K562 (cell line): ENCODE measurements around the gene RBBP4. TPM values are rescaled to one million over a fixed set of nuclear protein-coding genes. Genes with fewer than 3 reads are reported as not detected.

ENCODE experiments used
- ATAC-seq: fragments of 200-7000 bp; cut with Tn5 transposase; 3 replicates; pipeline ENCODE4 v1.9.1; 2020; ENCODE audit warnings: moderate library complexity
- BruUV-seq: library from RNA; stranded (reverse); fragments of 400-500 nt; replicated peaks from 2 replicates; lab custom pipeline; 2021; lab: Mats Ljungman, UMichigan
- CTCF ChIA-PET: fragments of 300-600 bp; formaldehyde crosslinking; extraction: SDS; loops from one replicate; lab custom pipeline; 2021; ENCODE audit warnings: low intra/inter-chr PET ratio; lab: Yijun Ruan, JAX
- POLR2A ChIA-PET: fragments of 300-600, 350-650 bp; sonication (Branson Sonifier 250); formaldehyde crosslinking; extraction: SDS; loops from one replicate; lab custom pipeline; 2021; ENCODE audit warnings: antibody characterized with exemption, inconsistent platforms; lab: Yijun Ruan, JAX
- DNase-seq, 4 experiments: peaks; one replicate each; pipeline versions ENCODE4 v3.0.0 to v3.0.0-alpha.2; 2011 to 2018; ENCODE audit warnings: low spot score in 3 of 4, mixed read lengths in 3 of 4; ENCODE audit errors: extremely low read depth in 1 of 4
- FAIRE-seq: peaks from 2 replicates; lab custom pipeline; 2011; peaks lifted over from hg19 to GRCh38; lab: Jason Lieb, UNC
- H2AFZ ChIP-seq: 2 replicates; pipeline ENCODE4 v1.6.0; 2011; ENCODE audit warnings: low read depth, low read length, control low read depth, inconsistent platforms
- H3K27ac ChIP-seq: fragments of 200-600 bp; 3 replicates; pipeline ENCODE4 v1.8.0; 2011; ENCODE audit warnings: low read depth, mild to moderate bottlenecking, control low read depth, inconsistent platforms, low read length, moderate library complexity, mixed read lengths; ENCODE audit errors: extremely low read depth
- H3K27me3 ChIP-seq, 2 experiments: fragments of 300-600 bp in 1 of 2; 2 replicates in 1 of 2; 3 replicates in 1 of 2; pipeline versions ENCODE4 v1.6.0 to v1.8.0; 2011; ENCODE audit warnings: inconsistent platforms in 2 of 2, low read length in 2 of 2, mild to moderate bottlenecking in 1 of 2, mixed read lengths in 1 of 2, moderate library complexity in 1 of 2; ENCODE audit not compliant: control insufficient read depth in 2 of 2, insufficient read depth in 2 of 2
- H3K36me3 ChIP-seq: fragments of 300-600 bp; 3 replicates; pipeline ENCODE4 v1.8.0; 2011; ENCODE audit warnings: mild to moderate bottlenecking, low read length, inconsistent platforms; ENCODE audit not compliant: control insufficient read depth, insufficient read depth
- H3K4me1 ChIP-seq, 2 experiments: fragments of 200-600 bp in 1 of 2; replicated peaks in 1 of 2; 2 replicates in 1 of 2; 3 replicates in 1 of 2; pipeline versions ENCODE4 v1.5.1 to v1.8.0; 2011; ENCODE audit warnings: inconsistent platforms in 2 of 2, low read length in 2 of 2, mild to moderate bottlenecking in 1 of 2, mixed read lengths in 1 of 2, moderate library complexity in 1 of 2; ENCODE audit not compliant: control insufficient read depth in 2 of 2, insufficient read depth in 2 of 2
- H3K4me2 ChIP-seq: 2 replicates; pipeline ENCODE4 v1.6.1; 2011; ENCODE audit warnings: low read length, control low read depth, inconsistent platforms, mixed read lengths; ENCODE audit not compliant: insufficient read depth
- H3K4me3 ChIP-seq: fragments of 200-600 bp; sonication (generic), shearing (Covaris generic); 2 replicates; pipeline ENCODE4 v1.5.1; 2016; ENCODE audit warnings: control low read depth, inconsistent platforms
- H3K79me2 ChIP-seq: fragments of 200-600 bp; 3 replicates; pipeline ENCODE4 v1.8.0; 2011; ENCODE audit warnings: low read length, inconsistent platforms; ENCODE audit not compliant: control insufficient read depth, insufficient read depth
- H3K9ac ChIP-seq, 2 experiments: 2 replicates each; pipeline versions ENCODE4 v1.6.0 to v1.6.1; 2011; ENCODE audit warnings: low read depth in 2 of 2, low read length in 2 of 2, control low read depth in 1 of 2, inconsistent platforms in 1 of 2, mild to moderate bottlenecking in 1 of 2, mixed read lengths in 1 of 2; ENCODE audit not compliant: insufficient read depth in 1 of 2
- H3K9me1 ChIP-seq: one replicate; pipeline ENCODE4 v1.6.0; 2011; ENCODE audit warnings: inconsistent platforms, mild to moderate bottlenecking, low read length, moderate library complexity; ENCODE audit not compliant: control insufficient read depth, insufficient read depth
- H3K9me3 ChIP-seq: replicated peaks from 2 replicates; pipeline ENCODE4 v1.5.1; 2011; ENCODE audit warnings: low read depth, low read length, inconsistent platforms; ENCODE audit not compliant: control insufficient read depth, insufficient read depth
- H4K20me1 ChIP-seq: replicated peaks from 2 replicates; pipeline ENCODE4 v1.6.1; 2011; ENCODE audit warnings: low read length, inconsistent platforms, mixed read lengths; ENCODE audit not compliant: control insufficient read depth, insufficient read depth
- ATF3 ChIP-seq, 2 experiments: fragments of 450-650 bp in 1 of 2; sonication (generic) in 1 of 2; formaldehyde crosslinking in 1 of 2; IDR thresholded peaks in 1 of 2; conservative IDR thresholded peaks in 1 of 2; 2 replicates each; pipeline versions ENCODE4 v1.6.1 to v1.8.1; 2016 to 2023; ENCODE audit warnings: mild to moderate bottlenecking in 2 of 2, moderate library complexity in 2 of 2, inconsistent platforms in 1 of 2, missing genetic modification reagents in 1 of 2
- BACH1 ChIP-seq: fragments of 200-800 bp; sonication (Bioruptor generic); IDR thresholded peaks from 2 replicates; pipeline ENCODE4 v1.6.1; 2016; ENCODE audit warnings: missing genetic modification characterization, missing compliant biosample characterization
- FOXA1 ChIP-seq: fragments of 450-650 bp; IDR thresholded peaks from 2 replicates; pipeline ENCODE4 v1.6.1; 2016; ENCODE audit warnings: mild to moderate bottlenecking, borderline replicate concordance
- NFIX ChIP-seq: fragments of 250-450 bp; sonication (Bioruptor Pico); IDR thresholded peaks from 2 replicates; pipeline ENCODE4 v1.4.0; 2020; ENCODE audit warnings: low read depth, mild to moderate bottlenecking, moderate library complexity
- PCBP1 ChIP-seq: fragments of 200-400 bp; formaldehyde crosslinking; IDR thresholded peaks from 2 replicates; pipeline ENCODE4 v1.6.1; 2018; ENCODE audit warnings: mild to moderate bottlenecking, low read depth, low read length; ENCODE audit not compliant: poor library complexity, severe bottlenecking
- TEAD1 ChIP-seq, 2 experiments: fragments of 450-650 bp in 1 of 2; sonication (generic) in 1 of 2; formaldehyde crosslinking; IDR thresholded peaks; 2 replicates each; pipeline versions ENCODE4 v1.4.0 to v1.8.0; 2020 to 2022; ENCODE audit warnings: mild to moderate bottlenecking in 2 of 2, missing genetic modification reagents in 1 of 2
- YY1 ChIP-seq, 3 experiments: IDR thresholded peaks; 2 replicates each; pipeline ENCODE4 v1.6.1; 2011; ENCODE audit warnings: low read length in 2 of 3, mild to moderate bottlenecking in 2 of 3, moderate library complexity in 2 of 3, borderline replicate concordance in 1 of 3, control low read depth in 1 of 3, low read depth in 1 of 3; ENCODE audit not compliant: insufficient read depth in 3 of 3, insufficient replicate concordance in 2 of 3, control insufficient read depth in 1 of 3, insufficient read length in 1 of 3; ENCODE audit errors: extremely low read depth in 1 of 3
- ZFP91 ChIP-seq: sonication (generic); formaldehyde crosslinking; IDR thresholded peaks from 2 replicates; pipeline ENCODE4 v1.8.0; 2022; ENCODE audit warnings: mild to moderate bottlenecking, missing genetic modification reagents
- ZNF280B ChIP-seq: fragments of 250-450 bp; sonication (Bioruptor Pico); IDR thresholded peaks from 2 replicates; pipeline ENCODE4 v1.5.1; 2021; ENCODE audit warnings: mild to moderate bottlenecking
- WGBS: fragments of 100-300 bp; shearing (Covaris generic); methylation state at CpG from one replicate; pipeline ENCODE4 v1.1.6; 2016; ENCODE audit warnings: low coverage, mixed read lengths; ENCODE audit not compliant: insufficient coverage; ENCODE audit errors: missing lambda C conversion rate; 5-methylcytosine and 5-hydroxymethylcytosine counted together
- in situ Hi-C: fragments of 300-500 bp; cut with MboI; formaldehyde crosslinking; loops from 4 replicates; pipeline ENCODE4 v1.15.0; 2018; ENCODE audit warnings: inconsistent platforms, mixed read lengths
- intact Hi-C: fragments of 100-400 bp; cut with micrococcal nuclease; formaldehyde crosslinking; loops from 2 replicates; pipeline ENCODE4 v1.14.2; 2022
- polyA plus RNA-seq, 8 experiments: library from polyadenylated mRNA; depleted of rRNA in 4 of 8; stranded (reverse) in 5 of 8; unstranded in 3 of 8; fragments of >200 nt; fragmentation: Nextera tagmentation in 2 of 8; fragmentation: Illumina TruSeq in 1 of 8; extraction: Ambion mirVana in 2 of 8; extraction: Trizol in 1 of 8; gene quantifications; 2 replicates each; pipeline versions ENCODE4 v1.2.1 to v1.2.3, GENCODE V29; 2011 to 2014; ENCODE audit warnings: inconsistent platforms in 1 of 8, missing spikeins in 1 of 8
- total RNA-seq, 7 experiments: library from RNA; depleted of rRNA in 6 of 7; stranded (reverse); fragments of >200 nt in 6 of 7; fragmentation: Illumina TruSeq in 2 of 7; extraction: Trizol in 2 of 7; gene quantifications; 2 replicates each; pipeline versions ENCODE4 v1.2.1 to v1.2.3, GENCODE V29; 2011 to 2021; ENCODE audit warnings: low replicate concordance in 1 of 7
- TF ChIP-seq, protein P1 (sequence below), 2 experiments: fragments of 450-650 bp; conservative IDR thresholded peaks; 2 replicates each; pipeline ENCODE4 v1.6.1; 2017; ENCODE audit warnings: mild to moderate bottlenecking in 2 of 2, moderate library complexity in 2 of 2

The RBBP4 gene
- total and polyA plus RNA-seq, 9 of the 15 experiments (the other 6 are each of a cell fraction or from before 2014, with no cell fraction given), result 185 to 409 (median 259) TPM

DNA sequence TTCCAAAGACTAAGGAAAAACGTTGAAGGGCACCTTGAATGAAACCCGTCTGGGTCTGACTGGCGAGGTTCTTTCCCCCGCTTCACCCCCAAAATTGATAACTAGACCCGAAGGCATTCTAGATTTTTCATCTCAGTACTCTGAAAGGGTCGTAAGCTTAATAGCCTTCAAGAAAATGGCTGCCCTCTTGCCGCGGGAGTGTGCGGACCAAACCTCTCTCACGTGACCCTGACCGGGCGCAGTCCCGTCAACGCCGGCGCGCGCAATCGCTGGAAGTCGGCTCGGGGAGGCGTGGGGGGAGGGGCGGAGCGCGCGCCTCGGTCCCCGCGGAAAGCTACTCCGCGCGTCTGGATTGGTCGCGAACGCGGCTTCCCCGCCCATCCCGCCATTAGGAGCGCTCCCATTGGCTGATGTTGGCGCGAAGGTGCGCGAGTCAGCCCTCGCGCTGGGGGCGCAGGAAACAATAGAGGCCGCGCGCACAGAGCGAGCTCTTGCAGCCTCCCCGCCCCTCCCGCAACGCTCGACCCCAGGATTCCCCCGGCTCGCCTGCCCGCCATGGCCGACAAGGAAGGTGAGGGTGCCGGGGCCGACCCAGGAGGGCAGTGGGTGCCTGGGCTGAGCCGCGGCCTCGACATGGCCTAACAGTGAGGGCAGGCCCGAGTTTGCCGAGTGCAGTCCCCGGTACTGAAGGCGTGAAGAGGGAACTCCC lies at the start of gene RBBP4 (continued):
- TF ChIP-seq ZFP91 (CRISPR knock-in tag) (no peak; the same call in none of the 2 replicates), FOXA1 (no peak)

GRCh38 chr1:32605711-32606424 lies 45.1 kb upstream of the RBBP4 start:
- H3K4me2 ChIP-seq, result no peak overlapping the region
- no peak overlapping the region for H2AFZ ChIP-seq
- in situ Hi-C loops (no loop called here), intact Hi-C loops (no loop called here)
- peaks cover 0 to 8% of the 10 kb centered on the region in 2 experiments; a peak in 1 of 5 replicates for H3K4me1 ChIP-seq
- ATAC-seq, result no peak
- no peaks in the 10 kb centered on the region for H4K20me1 ChIP-seq
- ChIA-PET POLR2A (interaction anchor here (0.6 to 1.2 kb wide), 4 partner anchors 8 to 145 kb away, joined by 3 to 5 read pairs (median 3); no protein-coding TSS in a partner anchor), CTCF (no interaction called here)
- H3K9ac ChIP-seq, result peak overlapping the region in 1 of 2 experiments; percentile 47; a peak in 2 of 4 replicates
- peaks cover 23% of the 10 kb centered on the region in 2 experiments for H3K27me3 ChIP-seq
- 18% methylated on average over 17 of the region's 17 CpGs for WGBS
- H3K36me3 ChIP-seq, result no peaks in the 10 kb centered on the region
- H3K27ac ChIP-seq, result no peak overlapping the region
- no peaks in the 10 kb centered on the region for H3K9me3 ChIP-seq
- no peak for DNase-seq
- no peak overlapping the region for H3K4me3 ChIP-seq
- H3K79me2 ChIP-seq, result no peaks in the 10 kb centered on the region
- no peaks in the 10 kb centered on the region for H3K9me1 ChIP-seq
- no peak for FAIRE-seq
- BruUV-seq, result no TSS peak
- TF ChIP-seq TEAD1 (CRISPR knock-in tag; IDR thresholded peaks at IDR 0.05) (no peak), BACH1 (tag) (no peak), YY1 (IDR thresholded peaks at IDR 0.05; ENCODE audit: borderline replicate concordance in 1 of 3, control insufficient read depth in 1 of 3, extremely low read depth in 1 of 3, insufficient read depth in 3 of 3, insufficient read length in 1 of 3, insufficient replicate concordance in 2 of 3, low read depth in 1 of 3, low read length in 2 of 3) (no peak), NFIX (no peak), PCBP1 (no peak), ZNF280B (CRISPR knock-in tag) (no peak), ATF3 (IDR thresholded peaks at IDR 0.05) (peak; percentile 64), ATF3 (CRISPR knock-in tag; conservative IDR thresholded peaks at IDR 0.05) (no peak)
- TF ChIP-seq, protein P1, sequence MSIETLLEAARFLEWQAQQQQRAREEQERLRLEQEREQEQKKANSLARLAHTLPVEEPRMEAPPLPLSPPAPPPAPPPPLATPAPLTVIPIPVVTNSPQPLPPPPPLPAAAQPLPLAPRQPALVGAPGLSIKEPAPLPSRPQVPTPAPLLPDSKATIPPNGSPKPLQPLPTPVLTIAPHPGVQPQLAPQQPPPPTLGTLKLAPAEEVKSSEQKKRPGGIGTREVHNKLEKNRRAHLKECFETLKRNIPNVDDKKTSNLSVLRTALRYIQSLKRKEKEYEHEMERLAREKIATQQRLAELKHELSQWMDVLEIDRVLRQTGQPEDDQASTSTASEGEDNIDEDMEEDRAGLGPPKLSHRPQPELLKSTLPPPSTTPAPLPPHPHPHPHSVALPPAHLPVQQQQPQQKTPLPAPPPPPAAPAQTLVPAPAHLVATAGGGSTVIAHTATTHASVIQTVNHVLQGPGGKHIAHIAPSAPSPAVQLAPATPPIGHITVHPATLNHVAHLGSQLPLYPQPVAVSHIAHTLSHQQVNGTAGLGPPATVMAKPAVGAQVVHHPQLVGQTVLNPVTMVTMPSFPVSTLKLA (conservative IDR thresholded peaks at IDR 0.05), result no peak
